Fibroblast of the aortic adventitia (primary cell): ENCODE data around the gene TMEM132D. TPM values are rescaled to one million over a fixed set of nuclear protein-coding genes. Genes with fewer than 3 reads are reported as not detected.
"Not testable (repeated sequence)": the region's sequence is repeated elsewhere in the genome, so short reads cannot be mapped to it uniquely, and the experiment has no call there.

Experiments used
- DNase-seq: peaks from one replicate; pipeline ENCODE4 v3.0.0-alpha.2; 2010; ENCODE audit warnings: low read depth
- H3K4me3 ChIP-seq: 2 replicates; pipeline ENCODE4 v1.5.1; 2011; ENCODE audit warnings: low read depth, mild to moderate bottlenecking, control low read depth, low read length, moderate library complexity
- total RNA-seq: library from RNA; depleted of rRNA; stranded (reverse); fragments of >200 nt; gene quantifications from 2 replicates; pipeline ENCODE4 v1.2.3, GENCODE V29; 2012; ENCODE audit warnings: low replicate concordance
- TF ChIP-seq, protein P1 (sequence below): IDR thresholded peaks from 2 replicates; pipeline ENCODE4 v1.5.1; 2011; ENCODE audit warnings: mild to moderate bottlenecking, low read length, control low read depth, inconsistent platforms; ENCODE audit not compliant: insufficient read depth

TMEM132D gene
- total RNA-seq, 1 donor, result not detected

DNA sequence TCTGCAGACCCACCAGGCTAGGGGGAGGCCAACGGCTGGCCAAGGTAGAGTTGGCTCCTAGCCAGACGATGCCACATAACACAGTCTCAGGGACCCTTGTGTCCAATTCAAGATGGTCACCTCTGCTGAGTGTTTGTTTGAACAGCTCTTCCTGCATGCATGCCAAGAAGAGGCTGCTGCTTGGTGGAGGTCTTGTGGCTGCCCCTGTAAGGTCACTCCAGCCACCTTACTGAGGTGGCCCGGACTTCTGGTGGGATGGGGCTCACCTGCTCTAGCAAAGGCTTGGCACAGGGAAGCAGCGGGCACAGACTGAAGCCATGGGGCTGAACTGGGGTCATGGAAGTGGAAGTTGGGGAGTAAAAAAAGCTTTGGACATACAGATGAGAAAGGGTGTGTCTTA, 840.2 kb downstream of the TMEM132D start:
- no peak overlapping the region for H3K4me3 ChIP-seq
- no peak for DNase-seq
- TF ChIP-seq, protein P1, sequence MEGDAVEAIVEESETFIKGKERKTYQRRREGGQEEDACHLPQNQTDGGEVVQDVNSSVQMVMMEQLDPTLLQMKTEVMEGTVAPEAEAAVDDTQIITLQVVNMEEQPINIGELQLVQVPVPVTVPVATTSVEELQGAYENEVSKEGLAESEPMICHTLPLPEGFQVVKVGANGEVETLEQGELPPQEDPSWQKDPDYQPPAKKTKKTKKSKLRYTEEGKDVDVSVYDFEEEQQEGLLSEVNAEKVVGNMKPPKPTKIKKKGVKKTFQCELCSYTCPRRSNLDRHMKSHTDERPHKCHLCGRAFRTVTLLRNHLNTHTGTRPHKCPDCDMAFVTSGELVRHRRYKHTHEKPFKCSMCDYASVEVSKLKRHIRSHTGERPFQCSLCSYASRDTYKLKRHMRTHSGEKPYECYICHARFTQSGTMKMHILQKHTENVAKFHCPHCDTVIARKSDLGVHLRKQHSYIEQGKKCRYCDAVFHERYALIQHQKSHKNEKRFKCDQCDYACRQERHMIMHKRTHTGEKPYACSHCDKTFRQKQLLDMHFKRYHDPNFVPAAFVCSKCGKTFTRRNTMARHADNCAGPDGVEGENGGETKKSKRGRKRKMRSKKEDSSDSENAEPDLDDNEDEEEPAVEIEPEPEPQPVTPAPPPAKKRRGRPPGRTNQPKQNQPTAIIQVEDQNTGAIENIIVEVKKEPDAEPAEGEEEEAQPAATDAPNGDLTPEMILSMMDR, result no peak

DNA sequence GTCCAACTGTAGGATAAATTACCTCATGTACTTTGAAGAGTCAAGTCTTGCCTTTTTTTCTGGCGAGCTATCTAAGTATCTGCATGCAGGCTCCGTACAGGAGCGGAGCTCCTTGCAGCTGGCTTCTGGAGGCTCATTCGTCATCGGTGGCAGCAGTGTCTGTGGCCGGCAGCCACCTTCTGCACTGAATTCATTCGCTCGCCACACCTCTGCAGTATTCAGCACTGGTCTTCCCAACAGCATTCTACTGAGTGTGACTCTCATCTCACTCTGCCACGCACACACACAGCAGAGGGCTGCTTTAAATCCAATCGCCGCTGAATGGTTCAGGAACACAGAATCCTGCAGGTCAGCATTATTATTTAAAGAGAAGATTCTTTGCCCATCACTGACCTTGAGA, 850.6 kb downstream of the TMEM132D start:
- H3K4me3 ChIP-seq, result no peak overlapping the region
- no peak for DNase-seq
- TF ChIP-seq, protein P1, result no peak

DNA sequence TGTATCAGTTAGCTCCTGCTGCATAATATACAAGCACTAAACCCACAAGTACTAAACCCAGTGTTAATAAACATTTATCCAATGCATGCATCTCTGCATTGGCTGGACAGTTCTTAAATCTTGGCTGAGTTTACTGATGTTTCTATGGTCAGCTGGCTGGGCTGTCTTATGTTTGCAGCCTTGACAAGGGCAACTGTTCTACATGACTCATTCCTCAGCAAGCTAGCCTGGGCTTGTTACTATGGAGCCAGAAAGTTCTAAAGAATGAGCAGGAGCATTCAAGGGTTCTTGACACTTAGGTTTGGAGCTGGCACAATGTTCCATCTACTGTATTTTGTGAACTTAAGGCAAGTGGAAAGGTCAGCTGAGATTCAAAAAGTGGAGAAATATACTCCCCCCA, 851.5 kb downstream of the TMEM132D start:
- TF ChIP-seq, protein P1, result no peak
- no peak for DNase-seq
- no peak overlapping the region for H3K4me3 ChIP-seq

DNA sequence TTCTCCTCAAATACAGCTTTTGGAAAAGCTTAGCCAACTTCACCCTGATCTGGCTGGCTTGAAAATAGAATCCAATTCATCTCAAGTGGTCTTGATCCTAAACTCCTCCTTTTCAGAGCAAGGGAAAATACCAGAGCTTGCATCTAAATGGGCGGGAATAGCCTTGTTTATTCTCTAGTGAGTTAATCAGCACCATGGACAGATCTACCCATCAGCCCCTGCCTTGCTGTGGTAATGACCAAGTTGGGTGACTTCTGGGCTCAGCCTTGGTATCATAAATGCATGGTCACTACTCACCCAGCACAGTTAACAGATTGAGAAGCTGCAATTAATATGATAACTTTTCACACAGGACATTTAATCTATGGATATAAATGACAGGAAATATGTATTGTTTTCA, 853.9 kb downstream of the TMEM132D start:
- no peak for DNase-seq
- H3K4me3 ChIP-seq, result no peak overlapping the region
- TF ChIP-seq, protein P1, result no peak

DNA sequence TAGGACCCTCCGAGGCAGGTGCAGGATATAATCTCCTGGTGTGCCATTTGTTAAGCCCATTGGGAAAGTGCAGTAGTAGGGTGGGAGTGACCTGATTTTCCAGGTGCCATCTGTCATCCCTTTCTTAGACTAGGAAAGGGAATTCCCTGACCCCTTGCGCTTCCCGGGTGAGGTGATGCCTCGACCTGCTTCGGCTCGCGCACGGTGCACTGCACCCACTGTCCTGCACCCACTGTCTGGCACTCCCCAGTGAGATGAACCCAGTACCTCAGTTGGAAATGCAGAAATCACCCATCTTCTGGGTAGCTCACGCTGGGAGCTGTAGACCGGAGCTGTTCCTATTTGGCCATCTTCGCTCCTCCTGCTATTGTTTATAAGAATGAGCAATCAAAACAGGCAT, 860.5 kb downstream of the TMEM132D start:
- H3K4me3 ChIP-seq, DNase-seq: not testable (repeated sequence)

DNA sequence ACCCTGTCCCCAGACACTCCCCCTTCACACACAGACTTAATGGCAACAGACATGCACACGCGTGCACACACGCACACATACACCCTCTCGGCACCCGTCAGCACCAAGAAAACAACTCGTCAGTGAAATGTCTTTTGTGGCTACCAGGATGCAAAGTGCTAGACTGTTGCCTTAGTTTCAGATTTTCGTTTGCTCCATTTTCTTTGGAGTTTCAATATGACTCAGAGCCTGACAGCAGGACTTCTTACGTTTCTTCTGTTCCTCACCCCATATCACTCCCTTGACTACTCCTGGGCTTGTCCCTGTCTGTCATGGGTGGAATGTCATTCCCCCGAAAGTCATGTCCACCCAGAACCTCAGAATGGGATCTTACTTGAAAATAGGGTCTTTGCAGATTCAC, 867.7 kb downstream of the TMEM132D start:
- TF ChIP-seq, protein P1, result no peak
- DNase-seq, result no peak
- no peak overlapping the region for H3K4me3 ChIP-seq

DNA sequence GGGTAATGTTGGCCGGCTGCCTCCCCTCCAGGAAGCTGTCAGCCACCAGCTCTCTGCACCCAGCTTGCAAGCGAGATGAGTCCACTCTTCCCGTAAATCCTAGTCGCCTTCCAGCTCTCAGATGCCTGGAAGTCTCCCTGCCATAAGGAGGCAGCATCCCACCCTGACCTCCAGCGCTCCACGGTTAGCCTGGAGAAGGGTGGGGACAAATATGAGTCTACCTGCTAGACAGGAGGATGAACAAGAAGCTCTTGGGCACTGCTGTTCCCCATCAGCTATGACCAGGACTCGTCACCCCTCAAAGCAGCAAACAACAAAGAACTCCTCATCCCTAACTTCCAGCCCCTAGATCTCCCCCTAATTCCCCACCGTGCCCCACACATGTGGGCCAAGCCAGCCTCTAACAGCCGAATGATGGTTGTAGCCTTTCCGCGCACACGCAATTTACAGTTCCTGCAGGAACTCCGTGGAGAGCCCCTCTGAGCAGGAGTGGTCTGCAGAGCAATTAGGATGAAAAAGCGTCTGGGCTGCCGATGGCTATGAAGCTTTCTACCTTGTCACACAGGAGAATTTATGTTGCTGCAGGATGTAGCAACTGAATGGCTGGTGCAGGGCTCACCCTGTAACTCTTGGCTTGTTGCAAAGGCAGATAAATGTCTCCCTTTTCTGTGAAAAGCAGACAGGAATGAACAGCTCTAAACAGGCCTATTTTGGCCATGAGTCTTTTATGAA, 869.1 kb downstream of the TMEM132D start:
- TF ChIP-seq, protein P1, result no peak
- no peak overlapping the region for H3K4me3 ChIP-seq
- DNase-seq, result no peak
